Body of pancreas (tissue), 4 donors: ENCODE data around the gene ULK4. TPM values are rescaled to one million over a fixed set of nuclear protein-coding genes. Genes with fewer than 3 reads are reported as not detected.

Source experiments
- ATAC-seq: fragments of 150-250 bp; one replicate; pipeline ENCODE4 v1.9.1; 2016
- DNase-seq, 4 donors: peaks; one replicate each; pipeline ENCODE4 v3.0.0-alpha.2; 2019
- H3K27ac ChIP-seq, 4 donors: fragments of 200-600 bp; sonication (generic); 1 replicate in 3 of 4; 2 replicates in 1 of 4; pipeline versions ENCODE4 v1.5.1 to v1.6.1; 2016 to 2019; ENCODE audit warnings: mild to moderate bottlenecking in 1 of 4, mixed read lengths in 1 of 4, moderate library complexity in 1 of 4
- H3K27me3 ChIP-seq, 2 donors: fragments of 200-600 bp; sonication (generic); one replicate each; pipeline ENCODE4 v1.6.0; 2016; ENCODE audit warnings: mild to moderate bottlenecking in 1 of 2
- H3K36me3 ChIP-seq, 2 donors: fragments of 200-600 bp; sonication (generic); replicated peaks in 1 of 2; 2 replicates each; pipeline ENCODE4 v1.5.1; 2016; ENCODE audit warnings: low read depth in 2 of 2; ENCODE audit not compliant: insufficient read depth in 1 of 2
- H3K4me1 ChIP-seq: fragments of 200-600 bp; sonication (generic); one replicate; pipeline ENCODE4 v1.6.0; 2016
- H3K4me3 ChIP-seq, 2 donors: fragments of 200-600 bp; sonication (generic); 1 replicate in 1 of 2; 2 replicates in 1 of 2; pipeline ENCODE4 v1.5.1; 2016 to 2019
- H3K9me3 ChIP-seq, 3 donors: fragments of 200-600 bp; sonication (generic); 1 replicate in 2 of 3; 2 replicates in 1 of 3; pipeline ENCODE4 v1.5.1; 2016
- CTCF ChIP-seq, 7 experiments: fragments of 450-650 bp in 4 of 7; fragments of 200-600 bp in 3 of 7; sonication (generic) in 3 of 7; IDR thresholded peaks; one replicate each; pipeline ENCODE4 v1.5.1; 2016 to 2019; ENCODE audit warnings: antibody characterized with exemption in 7 of 7
- POLR2A ChIP-seq, 3 donors: fragments of 450-650 bp; IDR thresholded peaks; one replicate each; pipeline ENCODE4 v1.6.1; 2016; ENCODE audit warnings: antibody characterized with exemption in 3 of 3, mild to moderate bottlenecking in 2 of 3
- WGBS, 2 donors: methylation state at CpG; one replicate each; pipeline ENCODE4 v1.1.5; 2017; 5-methylcytosine and 5-hydroxymethylcytosine counted together
- intact Hi-C: fragments of 100-400 bp; cut with DNase I; formaldehyde crosslinking; loops from one replicate; pipeline ENCODE4 v1.15.1; 2023
- total RNA-seq, 2 donors: library from RNA; depleted of rRNA; stranded (reverse); fragments of >200 nt; gene quantifications; one replicate each; pipeline ENCODE4 v1.1.0, GENCODE V29; 2016

The ULK4 gene
- total RNA-seq, 2 donors from 2014 or later: 7.3 to 12.5 TPM

GRCh38 chr3:41295740-41296139 is 666.2 kb downstream of the ULK4 start:
- Histone ChIP-seq H3K9me3 (no peaks in the 10 kb centered on the region), H3K27me3 (no peaks in the 10 kb centered on the region), H3K27ac (no peak overlapping the region), H3K4me1 (no peaks in the 10 kb centered on the region), H3K4me3 (no peak overlapping the region), H3K36me3 (no peaks in the 10 kb centered on the region)
- no peak for ATAC-seq
- 69 to 88% methylated on average over 3 of the region's 3 CpGs for WGBS, 2 donors
- intact Hi-C loops: no loop called here
- TF ChIP-seq POLR2A (IDR thresholded peaks at IDR 0.05): no peak
- TF ChIP-seq CTCF (IDR thresholded peaks at IDR 0.05): no peak
- DNase-seq: no peak

- TF ChIP-seq CTCF (IDR thresholded peaks at IDR 0.05) (no peak), POLR2A (IDR thresholded peaks at IDR 0.05) (no peak)
- ATAC-seq: no peak
Measured at GRCh38 chr3:41293169-41293681, 668.7 kb downstream of the ULK4 start.

GRCh38 chr3:41290736-41291135 is 671.2 kb downstream of the ULK4 start:
- WGBS, 2 donors: 90 to 92% methylated on average over 4 of the region's 4 CpGs
- DNase-seq (no peak), ATAC-seq (no peak)
- H3K27me3 ChIP-seq: no peaks in the 10 kb centered on the region
- H3K9me3 ChIP-seq: no peaks in the 10 kb centered on the region
- intact Hi-C loops: no loop called here
- H3K4me3 ChIP-seq: no peak overlapping the region
- H3K36me3 ChIP-seq: no peaks in the 10 kb centered on the region
- H3K27ac ChIP-seq: no peak overlapping the region
- TF ChIP-seq POLR2A (IDR thresholded peaks at IDR 0.05) (no peak), CTCF (IDR thresholded peaks at IDR 0.05) (no peak)
- no peaks in the 10 kb centered on the region for H3K4me1 ChIP-seq

More at GRCh38 chr3:41293169-41293681, 668.7 kb downstream of the ULK4 start:
- intact Hi-C loops: no loop called here
- Histone ChIP-seq H3K27ac (no peak overlapping the region), H3K4me3 (no peak overlapping the region), H3K9me3 (no peaks in the 10 kb centered on the region), H3K4me1 (no peaks in the 10 kb centered on the region), H3K27me3 (no peaks in the 10 kb centered on the region), H3K36me3 (no peaks in the 10 kb centered on the region)
- DNase-seq: no peak
- 79 to 92% methylated on average over 1 of the region's 1 CpG for WGBS, 2 donors

- Histone ChIP-seq H3K4me3 (no peak overlapping the region), H3K27me3 (no peaks in the 10 kb centered on the region), H3K4me1 (no peaks in the 10 kb centered on the region), H3K36me3 (no peaks in the 10 kb centered on the region), H3K9me3 (no peaks in the 10 kb centered on the region), H3K27ac (no peak overlapping the region)
- 95 to 100% methylated on average over 2 of the region's 2 CpGs for WGBS, 2 donors
- no peak for ATAC-seq
- TF ChIP-seq POLR2A (IDR thresholded peaks at IDR 0.05): no peak
- intact Hi-C loops: no loop called here
- no peak for DNase-seq
Measured at GRCh38 chr3:41290306-41290705, 671.6 kb downstream of the ULK4 start.

- no peak overlapping the region for H3K27ac ChIP-seq
- 92 to 96% methylated on average over 7 to 8 of the region's 8 CpGs for WGBS, 2 donors
- no peaks in the 10 kb centered on the region for H3K27me3 ChIP-seq
- DNase-seq: no peak
- intact Hi-C loops: no loop called here
- H3K4me1 ChIP-seq: no peaks in the 10 kb centered on the region
- H3K9me3 ChIP-seq: no peaks in the 10 kb centered on the region
- no peak for ATAC-seq
- no peaks in the 10 kb centered on the region for H3K36me3 ChIP-seq
- TF ChIP-seq POLR2A (IDR thresholded peaks at IDR 0.05): no peak
- no peak for TF ChIP-seq CTCF (IDR thresholded peaks at IDR 0.05)
- no peak overlapping the region for H3K4me3 ChIP-seq
Measured at GRCh38 chr3:41288785-41289184, 673.1 kb downstream of the ULK4 start.
